HG02885 (cell line): Measurements from ENCODE around the gene VKORC1L1.
A peak's percentile ranks its signal among the peaks of the same experiment; 100 is the strongest.
"Not testable (repeated sequence)": the region's sequence is repeated elsewhere in the genome, so short reads cannot be mapped to it uniquely, and the experiment has no call there.

ENCODE experiments used
- ATAC-seq: cut with Tn5 transposase; IDR thresholded peaks from one replicate; pipeline ENCODE4 v1.9.1; 2021; ENCODE audit warnings: mild to moderate bottlenecking; ENCODE audit not compliant: unreplicated experiment, poor library complexity

The VKORC1L1 gene

DNA sequence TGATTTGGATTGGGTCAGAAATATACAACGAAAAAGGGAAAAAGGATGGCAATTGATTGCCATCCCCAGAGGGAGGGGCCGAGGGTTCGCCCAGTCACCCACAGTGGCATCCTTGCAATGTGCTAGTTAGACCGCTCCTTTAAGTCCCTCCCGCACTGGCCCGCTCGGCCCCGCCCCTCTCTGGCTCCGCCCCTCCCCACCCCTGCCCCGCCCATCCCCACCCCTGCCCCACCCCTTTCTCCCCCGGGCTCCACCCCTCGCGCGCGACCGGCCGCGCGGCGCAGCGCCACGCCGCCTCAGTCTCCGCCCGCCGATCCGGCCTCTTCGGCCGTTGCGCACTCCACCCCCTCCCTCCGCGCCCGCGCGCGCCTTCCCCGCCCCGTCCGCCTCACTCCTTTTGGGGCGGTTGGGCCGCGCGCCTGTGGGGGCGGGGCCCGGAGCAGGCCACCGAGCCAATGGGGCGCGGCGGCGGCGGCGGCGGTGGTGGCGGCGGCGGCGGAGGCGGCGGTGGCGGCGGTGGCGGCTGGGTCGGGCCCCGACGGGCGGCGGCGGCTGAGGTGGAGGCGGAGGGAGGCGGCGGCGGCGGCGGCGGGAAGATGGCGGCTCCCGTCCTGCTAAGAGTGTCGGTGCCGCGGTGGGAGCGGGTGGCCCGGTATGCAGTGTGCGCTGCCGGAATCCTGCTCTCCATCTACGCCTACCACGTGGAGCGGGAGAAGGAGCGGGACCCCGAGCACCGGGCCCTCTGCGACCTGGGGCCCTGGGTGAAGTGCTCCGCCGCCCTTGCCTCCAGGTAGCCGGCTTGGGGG, at the start of gene VKORC1L1:
TSS of gene VKORC1L1 (plus strand) at position 299 of the 806 bp plus-strand sequence. CDS start at position 597, 298 bp downstream.
- peak; percentile 88 for ATAC-seq

GRCh38 chr7:65827366-65827765, 45.5 kb upstream of the VKORC1L1 start:
- ATAC-seq = no peak

DNA sequence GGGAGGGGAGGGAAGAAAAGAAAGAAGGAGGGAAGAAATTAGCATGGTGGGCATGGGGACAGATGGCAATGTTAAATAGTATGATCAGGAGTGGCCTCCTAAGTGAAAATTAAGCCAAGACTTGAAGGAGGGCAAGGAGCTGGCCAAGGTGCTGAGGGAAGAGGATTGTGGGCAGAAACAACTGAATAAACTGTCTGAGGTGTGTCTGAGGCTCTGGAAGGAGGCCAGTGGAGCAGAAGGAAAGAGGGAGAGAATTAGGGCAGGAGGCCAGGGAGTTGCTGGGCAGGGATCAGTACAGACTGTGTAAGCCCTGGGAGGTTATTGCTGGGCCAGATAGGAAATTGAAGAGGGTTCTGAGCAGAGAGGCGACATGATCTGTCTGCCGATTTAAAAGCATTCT, 40.6 kb upstream of the VKORC1L1 start:
- ATAC-seq = no peak

DNA sequence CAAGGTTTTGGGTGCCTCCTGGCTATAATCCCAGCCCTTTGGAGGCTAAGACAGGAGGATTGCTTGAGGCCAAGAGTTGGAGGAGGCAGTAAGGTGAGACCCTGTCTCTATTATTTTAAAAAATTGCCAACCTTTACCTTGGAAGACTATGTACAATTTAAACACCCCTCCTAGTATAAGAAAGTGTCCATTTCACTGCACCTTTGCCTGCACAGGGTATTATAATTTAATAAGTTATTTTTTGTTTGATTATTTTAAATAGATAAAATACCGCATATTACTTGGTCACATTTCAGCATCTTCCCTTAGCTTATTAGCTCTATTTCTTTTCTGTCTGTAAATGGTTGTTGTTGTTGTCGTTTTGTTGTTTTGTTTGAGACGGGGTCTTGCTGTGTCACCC, 36.2 kb upstream of the VKORC1L1 start:
- not testable (repeated sequence) for ATAC-seq

- not testable (repeated sequence) for ATAC-seq
These were observed 35.3 kb upstream of the VKORC1L1 start for GRCh38 chr7:65837541-65837956.

- no peak for ATAC-seq
These were observed 33.0 kb upstream of the VKORC1L1 start for GRCh38 chr7:65839846-65840245.

DNA sequence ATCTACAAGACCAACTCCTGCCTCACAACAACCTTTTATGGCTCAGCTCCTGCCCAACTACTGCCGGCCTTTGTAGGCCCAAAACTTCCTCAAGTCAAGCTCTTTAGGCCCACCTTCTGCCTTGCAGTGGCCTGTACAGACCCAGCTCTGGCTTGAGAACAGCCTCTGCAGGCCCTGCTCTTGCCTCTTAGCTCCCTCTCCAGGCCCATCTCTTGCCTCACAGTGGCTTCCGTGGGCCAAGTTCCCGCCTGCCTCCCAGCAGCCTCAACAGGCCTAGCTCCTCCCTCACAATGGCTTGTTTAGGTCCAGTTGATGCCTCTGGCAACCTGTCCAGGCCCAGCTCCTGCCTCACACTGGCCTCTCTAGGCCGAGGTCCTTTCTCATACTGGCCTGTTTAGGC, 32.4 kb upstream of the VKORC1L1 start:
- no peak for ATAC-seq

- not testable (repeated sequence) for ATAC-seq
These were observed 29.3 kb upstream of the VKORC1L1 start for GRCh38 chr7:65843616-65844015.

DNA sequence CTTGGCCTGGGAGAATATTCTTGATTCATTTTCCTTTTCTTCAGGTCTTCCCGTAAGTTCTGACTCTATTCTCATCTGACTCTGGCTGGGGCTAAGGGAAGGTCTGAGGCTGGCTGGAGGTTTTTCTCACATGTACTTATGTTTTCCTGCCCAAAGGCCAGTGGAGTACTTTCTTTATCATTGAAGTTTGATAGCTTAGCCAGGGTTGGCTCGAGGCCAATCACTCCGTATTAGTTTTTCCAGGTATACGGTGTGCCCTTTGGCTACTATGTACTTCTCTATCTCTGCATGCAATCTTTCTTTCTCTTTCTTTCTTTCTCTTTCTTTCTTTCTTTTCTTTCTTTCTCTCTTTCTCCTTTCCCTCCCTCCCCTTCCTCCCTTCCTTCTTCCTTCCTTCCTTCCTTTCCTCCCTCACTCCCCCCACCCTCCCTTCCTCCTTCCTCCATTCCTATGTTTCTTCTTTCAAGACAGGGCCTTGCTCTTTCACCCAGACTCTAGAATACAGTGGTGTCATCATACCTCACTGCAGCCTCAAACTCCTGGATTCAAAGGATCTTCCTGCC, 26.8 kb upstream of the VKORC1L1 start:
- no peak for ATAC-seq

DNA sequence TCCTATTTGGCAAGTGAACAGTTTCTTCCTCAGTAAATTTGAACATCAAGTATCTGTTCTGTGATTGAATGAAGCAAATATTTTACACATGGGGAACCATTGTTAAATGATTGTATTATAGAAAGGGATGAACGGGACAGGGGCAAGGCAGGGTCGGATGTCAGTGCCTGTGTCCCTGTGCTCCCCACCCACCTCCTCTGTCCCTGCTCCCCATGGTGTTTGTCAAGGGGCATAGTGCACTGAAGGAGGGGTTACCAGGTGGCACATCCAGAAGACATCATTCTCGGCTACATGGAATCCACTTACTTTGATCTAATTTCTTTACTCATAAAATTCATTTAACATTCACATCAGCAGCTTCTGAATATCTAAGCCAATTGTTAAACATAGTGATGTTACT, 19.4 kb upstream of the VKORC1L1 start:
- not testable (repeated sequence) for ATAC-seq

DNA sequence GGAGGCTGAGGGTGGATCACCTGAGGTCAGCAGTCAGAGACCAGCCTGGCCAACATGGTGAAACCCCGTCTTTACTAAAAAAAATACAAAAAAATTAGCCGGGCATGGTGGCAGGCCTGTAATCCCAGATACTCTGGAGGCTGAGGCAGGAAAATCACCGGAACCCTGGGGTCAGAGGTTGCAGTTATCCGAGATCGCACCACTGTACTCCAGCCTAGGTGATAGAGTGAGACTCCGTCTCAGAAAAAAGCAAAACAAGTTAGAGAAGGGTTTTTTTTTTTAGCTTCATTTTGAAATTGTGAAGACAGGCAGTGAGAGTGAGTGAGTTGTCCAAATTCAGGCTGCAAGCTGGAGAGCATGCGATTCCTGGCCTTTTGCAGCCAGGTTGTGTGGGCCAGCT, 19.0 kb upstream of the VKORC1L1 start:
- ATAC-seq = not testable (repeated sequence)

GRCh38 chr7:65857321-65857894, 15.5 kb upstream of the VKORC1L1 start:
- ATAC-seq = not testable (repeated sequence)

DNA sequence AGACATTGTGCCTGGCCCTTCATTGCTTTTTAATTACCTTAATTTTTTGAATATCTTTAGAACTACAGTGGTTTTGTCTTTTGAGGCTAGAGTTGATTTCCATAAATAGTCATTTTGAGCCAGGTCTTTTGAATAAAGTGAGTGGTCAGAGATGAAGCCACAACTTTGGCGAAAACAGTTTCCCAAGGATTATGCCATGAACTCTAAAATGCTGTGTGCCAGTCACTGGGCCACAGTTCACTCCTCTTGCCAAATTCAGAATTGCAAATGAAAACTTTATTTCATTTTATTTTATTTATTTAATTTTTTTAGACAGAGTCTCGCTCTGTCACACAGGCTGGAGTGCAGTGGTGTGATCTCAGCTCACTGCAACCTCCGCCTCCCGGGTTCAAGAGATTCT, 14.2 kb upstream of the VKORC1L1 start:
- ATAC-seq = not testable (repeated sequence)

DNA sequence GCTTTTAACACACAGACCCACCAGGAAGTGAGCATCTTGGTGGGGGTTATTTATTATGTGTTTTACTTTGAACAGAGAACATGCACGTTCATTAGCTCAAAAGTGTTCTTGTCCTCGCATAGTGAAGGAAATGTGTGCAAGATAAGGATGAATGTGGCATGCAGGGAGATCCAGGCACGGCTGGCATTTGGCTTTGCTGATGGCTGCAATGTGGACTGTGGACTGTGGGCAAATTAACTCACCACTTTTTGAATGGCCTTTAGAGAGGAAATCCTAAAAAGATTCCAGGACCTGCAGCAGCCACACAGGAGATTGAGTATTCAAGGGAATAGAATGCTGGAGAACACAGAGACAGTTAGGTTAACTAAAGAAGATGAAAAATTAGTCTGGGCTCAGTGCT, 6.6 kb upstream of the VKORC1L1 start:
- not testable (repeated sequence) for ATAC-seq

DNA sequence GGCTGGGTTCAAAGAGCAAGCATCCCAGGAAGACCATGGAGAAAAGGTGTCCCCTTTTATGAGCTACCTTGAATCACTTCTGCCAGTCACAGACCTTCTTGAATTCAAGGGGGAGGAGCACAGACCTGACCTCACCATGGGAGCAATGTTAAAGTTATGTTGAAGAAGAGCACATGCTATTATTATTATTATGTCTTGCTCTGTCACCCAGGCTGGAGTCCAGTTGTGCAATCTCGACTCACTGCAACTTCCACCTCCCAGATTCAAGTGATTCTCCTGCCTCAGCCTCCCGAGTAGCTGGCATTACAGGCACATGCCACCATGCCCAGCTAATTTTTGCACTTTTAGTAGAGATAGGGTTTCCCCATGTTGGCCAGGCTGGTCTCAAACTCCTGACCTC, 5.2 kb upstream of the VKORC1L1 start:
- ATAC-seq = not testable (repeated sequence)

GRCh38 chr7:65869312-65869711, 3.6 kb upstream of the VKORC1L1 start:
- not testable (repeated sequence) for ATAC-seq

GRCh38 chr7:65871451-65871850, 1.4 kb upstream of the VKORC1L1 start:
- peak; percentile 32 for ATAC-seq

- peak; percentile 37 for ATAC-seq
These were observed 814 bp downstream of the VKORC1L1 start for GRCh38 chr7:65873582-65874193.

GRCh38 chr7:65875715-65876114, 2.8 kb downstream of the VKORC1L1 start:
- ATAC-seq = not testable (repeated sequence)

DNA sequence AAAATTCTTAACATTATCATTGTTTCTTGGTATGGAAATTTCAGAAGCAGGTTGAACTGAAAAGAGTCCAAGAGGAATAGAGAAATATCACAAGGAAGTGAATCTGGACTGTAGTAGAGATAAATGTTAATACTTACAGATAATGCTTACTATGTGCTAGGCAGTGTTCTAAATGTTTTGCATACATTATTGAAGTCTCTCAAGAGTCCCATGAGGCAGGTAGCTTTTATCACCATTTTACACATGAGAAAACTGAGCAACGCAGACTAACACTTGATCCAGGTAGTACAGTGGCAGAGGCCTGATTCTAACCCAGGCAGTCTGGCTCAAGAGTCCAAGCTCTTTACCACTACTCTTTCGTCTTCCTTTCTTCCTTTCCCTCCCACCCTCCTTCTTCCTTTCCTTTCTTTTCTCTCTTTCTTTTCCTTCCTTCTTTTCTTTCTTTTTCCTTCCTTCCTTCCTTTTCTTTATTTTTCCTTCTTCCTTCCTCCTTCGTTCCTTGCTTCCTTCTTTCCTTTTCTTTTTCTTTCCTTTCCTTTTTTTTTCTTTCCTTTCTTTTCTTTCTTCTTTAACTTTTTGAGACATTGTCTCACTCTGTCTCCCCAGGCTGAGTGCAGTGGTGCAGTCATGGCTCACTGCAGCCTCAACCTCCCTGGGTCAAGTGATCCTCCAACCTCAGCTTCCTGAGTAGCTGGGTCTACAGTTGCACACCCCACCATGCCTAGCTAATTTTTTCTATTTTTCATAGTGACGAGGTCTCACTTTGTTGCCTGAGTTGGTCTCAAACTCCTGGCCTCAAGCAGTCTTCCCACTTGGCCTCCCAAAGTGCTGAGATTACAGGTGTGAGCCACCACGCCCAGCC, 6.6 kb downstream of the VKORC1L1 start:
- ATAC-seq = peak; percentile 50
